NCI-H2081 (cell line): ENCODE measurements around the gene FANCE.
"Not testable (repeated sequence)": the region's sequence is repeated elsewhere in the genome, so short reads cannot be mapped to it uniquely, and the experiment has no call there.

Experiments used
- DNase-seq, 2 experiments: peaks; one replicate each; lab custom pipeline; 2025; lab: John Stamatoyannopoulos, UW

Gene FANCE

DNA sequence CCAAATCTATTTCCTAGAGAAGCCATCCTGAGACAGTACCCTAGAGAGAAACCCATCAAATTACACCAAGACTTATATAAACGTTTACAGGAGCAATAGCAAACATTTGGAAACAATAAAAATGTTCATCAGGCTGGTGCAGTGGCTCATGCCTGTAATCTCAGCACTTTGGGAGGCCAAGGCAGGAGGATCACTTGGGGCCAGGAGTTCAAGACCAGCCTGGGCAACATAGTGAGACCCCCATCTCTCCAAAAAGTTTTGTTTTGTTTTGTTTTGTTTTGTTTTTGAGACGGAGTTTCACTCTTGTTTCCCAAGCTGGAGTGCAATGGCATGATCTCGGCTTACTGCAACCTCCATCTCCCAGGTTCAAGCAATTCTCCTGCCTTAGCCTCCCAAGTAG, 19.4 kb upstream of the FANCE start:
- not testable (repeated sequence) for DNase-seq

DNA sequence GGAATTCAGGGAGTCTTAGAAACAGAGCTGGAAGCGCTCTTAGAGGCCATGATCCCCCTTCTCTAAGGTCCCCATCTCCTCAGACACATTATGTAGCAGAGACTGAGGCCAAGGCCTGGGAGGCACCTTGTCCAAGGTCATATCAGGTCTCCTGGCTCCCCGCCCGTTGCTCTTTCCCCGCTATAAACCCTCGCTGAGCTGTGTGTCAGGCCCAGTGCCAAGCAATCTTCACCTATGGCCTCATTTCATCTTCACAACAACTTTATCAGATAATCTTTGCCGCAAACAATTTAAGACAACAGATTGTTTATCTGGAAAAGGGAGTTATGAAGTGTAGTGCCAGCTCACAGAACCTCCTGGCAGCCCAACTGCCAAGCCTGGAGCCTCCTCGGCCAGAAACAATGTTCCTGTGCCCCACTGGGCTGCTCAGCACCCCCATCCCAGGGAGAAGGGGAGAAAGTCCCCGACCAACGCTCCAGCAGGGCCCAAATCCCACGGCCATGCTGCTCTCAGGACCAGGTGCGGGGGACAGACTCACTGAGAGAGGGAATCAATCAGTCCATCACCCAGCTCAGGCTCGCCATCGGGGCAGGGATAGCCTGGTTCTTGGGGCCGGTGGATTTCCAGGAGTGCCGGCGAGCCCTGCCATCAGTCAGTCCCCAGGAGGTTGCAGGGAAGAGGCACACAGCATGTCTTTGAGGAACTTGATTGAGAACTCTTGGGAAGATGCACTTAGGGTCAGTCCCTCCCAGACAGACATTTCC, 16.9 kb upstream of the FANCE start:
- DNase-seq, result no peak

DNA sequence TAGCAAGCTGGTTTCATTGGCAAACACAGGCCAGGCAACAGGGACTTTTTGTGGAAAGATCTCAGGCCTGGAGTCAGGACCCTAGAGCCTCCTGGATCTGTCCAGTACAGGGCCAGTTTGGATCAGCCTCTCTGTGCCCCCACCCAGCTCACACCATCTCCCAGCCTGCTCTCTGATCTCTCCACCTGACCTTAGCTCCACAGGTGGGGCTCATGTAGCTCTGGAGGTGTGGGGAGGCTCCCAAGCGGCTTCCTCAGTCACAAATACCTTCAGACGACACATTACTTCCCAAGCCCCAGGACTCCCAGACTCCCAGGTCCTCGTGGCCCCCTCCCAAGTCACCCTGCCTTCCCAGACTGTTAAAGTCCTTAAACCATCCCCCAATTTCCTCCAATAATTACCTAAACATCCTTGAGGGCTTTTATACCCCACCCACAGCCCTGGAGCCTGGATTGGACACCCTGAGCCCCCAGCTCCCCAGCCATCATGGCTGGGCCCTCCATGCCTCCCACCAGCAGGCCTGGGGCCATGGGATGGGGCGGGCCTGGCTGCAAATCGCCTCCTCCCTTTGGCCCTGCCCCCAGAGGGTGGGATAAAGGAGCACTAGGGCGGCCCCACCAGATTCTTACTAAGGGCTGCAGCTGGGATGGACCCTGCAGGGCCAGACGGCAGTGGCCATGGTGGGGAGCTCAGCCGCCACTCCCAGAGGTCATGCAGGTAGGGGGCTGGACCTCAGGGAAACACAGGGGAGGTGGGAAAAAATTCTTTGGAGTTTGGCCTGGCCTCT, 15.9 kb upstream of the FANCE start:
- DNase-seq, result no peak

- not testable (repeated sequence) for DNase-seq
Measured at GRCh38 chr6:35438378-35439065, 13.6 kb upstream of the FANCE start.

- DNase-seq, result no peak
Measured at GRCh38 chr6:35439308-35439707, 12.8 kb upstream of the FANCE start.

DNA sequence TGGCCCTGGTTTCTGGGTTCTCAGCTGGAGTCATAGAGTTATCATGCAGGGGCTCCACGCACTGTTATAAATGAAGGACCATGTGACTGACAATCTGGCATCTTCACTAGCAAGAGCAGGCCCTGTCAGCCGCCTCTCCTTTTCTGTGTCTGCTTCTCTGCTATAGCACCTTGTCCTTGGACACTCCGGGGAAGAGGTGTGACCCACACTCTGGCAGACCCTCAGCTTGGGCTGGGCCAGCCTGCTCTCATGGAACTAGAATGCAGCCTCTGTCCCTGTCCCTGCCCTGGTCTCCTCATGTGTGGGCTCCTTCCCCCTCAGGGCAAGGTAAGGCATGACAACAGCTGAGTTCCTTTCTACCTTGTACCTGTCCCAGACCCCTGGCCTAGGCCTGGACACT, 10.9 kb upstream of the FANCE start:
- DNase-seq, result no peak

GRCh38 chr6:35441642-35442041, 10.5 kb upstream of the FANCE start:
- no peak for DNase-seq

GRCh38 chr6:35442693-35443092, 9.4 kb upstream of the FANCE start:
- no peak for DNase-seq

DNA sequence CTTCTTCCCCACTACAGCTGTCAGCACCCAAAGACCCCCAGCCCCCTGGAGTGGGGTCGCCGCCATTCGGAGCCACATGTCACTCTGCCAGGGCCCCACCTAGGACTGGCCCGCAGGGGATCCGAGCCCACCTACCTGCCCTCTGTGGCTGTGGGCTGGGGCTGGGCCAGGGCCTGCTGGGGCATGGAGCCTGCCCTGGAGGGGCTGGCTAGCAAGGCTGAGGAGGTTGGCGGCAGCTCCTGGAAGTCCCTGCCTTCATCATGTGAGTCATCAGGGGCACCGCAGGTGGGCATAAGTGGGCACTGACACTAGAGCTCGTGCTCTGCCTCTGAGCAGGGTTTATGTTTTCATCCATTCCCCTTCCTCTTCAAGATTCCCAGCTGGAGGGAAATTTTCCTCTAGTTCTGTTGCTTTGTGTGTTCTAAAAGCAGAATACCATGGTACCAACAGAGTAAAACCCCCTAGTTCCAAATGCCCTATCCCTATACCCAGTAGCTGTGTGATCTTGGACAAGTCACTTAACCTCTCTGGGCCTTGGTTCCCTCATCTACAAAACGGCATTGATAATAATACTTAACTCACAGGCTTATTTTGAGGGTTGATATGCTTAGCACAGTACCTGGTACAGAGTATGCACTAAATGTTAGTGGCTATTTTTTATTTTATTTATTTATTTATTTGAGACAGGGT, 8.7 kb upstream of the FANCE start:
- no peak for DNase-seq

DNA sequence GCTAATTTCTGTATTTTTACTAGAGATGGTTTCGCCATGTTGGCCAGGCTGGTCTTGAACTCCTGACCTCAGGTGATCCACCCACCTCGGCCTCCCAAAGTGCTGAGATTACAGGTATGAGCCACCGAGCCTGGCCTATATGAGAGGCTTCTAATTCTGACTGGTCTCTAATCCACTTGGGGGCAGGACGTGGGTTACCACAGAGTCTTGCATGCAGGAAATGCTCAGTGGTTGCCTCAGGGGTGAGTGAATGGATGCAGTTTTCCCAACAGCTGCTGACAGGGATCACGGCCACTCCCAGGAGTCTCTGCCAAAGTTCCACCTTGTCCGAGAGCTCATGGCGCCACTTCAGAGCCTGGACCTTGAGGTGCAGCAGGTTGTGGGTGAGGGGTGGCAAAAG, 6.4 kb upstream of the FANCE start:
- no peak for DNase-seq

- no peak for DNase-seq
Measured at GRCh38 chr6:35448191-35448590, 3.9 kb upstream of the FANCE start.

DNA sequence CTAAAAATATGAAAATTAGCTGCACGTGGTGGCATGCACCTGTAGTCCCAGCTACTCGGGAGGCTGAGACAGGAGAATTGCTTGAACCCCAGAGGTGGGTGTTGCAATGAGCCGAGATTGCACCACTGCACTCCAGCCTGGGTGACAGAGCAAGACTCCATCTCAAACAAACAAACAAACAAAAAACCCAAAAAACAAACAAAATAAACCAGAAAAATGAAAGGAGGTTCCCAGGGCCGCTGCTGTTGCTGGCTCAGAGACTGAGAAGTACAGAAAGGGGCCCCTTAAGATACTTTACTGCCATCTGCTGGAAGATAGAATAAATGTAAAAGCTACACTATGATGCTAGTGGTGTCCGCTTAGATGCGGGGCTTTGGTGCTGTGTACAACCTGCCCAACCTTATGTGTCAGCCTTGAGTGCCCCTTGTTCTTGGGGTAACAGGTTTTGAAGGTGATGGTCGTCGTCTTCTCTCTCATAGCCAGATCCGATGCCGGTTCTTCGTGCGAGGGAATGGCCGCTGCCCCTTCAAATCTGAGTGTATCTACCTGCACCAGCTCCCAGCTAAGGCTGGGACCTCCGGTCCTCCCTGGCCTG, 2.8 kb upstream of the FANCE start:
- DNase-seq, result peak; percentile 69 to 76

GRCh38 chr6:35451354-35452182, 570 bp upstream of the FANCE start:
- peak in 1 of 2 experiments; percentile 31 for DNase-seq

DNA sequence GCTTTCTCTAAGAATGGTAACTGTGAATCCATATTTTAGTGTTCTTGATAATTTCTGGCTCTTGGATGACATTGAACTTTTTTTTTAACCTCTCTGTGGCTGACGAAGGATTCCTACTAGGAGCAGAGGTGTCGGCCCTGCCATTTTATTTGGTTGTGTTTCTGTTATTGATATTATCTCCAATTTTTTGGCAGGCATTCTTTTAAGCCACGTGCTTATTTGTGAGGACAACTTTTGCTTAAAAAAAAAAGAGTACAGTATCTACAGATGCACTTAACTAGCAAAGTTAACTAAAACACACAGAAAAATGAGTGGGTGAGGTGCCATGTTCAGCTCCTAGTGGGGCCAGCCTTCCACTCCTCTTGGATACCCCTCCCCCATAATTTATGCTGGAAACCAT, 1.1 kb downstream of the FANCE start:
- no peak for DNase-seq

DNA sequence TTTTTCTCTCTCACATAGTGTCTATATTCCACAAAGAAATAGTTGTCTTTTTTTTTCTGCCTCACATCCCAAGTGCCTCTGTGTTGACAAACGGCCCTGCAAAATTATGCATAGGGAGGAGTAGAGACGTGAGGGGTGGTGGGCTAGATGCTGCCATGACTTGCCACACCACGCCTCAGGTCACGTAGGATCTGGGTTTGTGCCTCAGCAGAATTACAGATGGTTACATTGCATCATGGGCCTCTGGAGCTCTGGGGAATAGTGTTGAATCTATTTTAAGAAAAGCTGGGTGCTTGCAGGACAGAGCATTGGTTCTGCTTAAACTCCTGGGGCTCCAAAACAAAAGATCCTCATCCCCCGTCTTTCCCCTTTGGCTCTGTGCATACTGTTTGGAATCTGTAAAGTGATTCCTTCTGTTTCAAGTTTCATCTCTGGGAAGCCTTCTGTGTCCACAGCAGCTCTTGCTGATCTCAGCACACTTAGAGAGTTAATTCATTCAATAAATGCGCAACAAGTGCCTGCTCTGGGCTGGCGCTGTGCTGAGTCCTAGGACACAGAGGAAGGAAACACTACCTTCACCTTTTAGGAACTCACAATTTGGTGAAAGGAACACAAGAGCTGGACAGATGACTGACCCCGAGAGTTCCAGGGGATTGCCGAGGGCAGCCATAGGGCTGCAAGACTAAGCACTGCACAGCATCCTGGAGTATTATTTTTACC, 2.4 kb downstream of the FANCE start:
- no peak for DNase-seq

DNA sequence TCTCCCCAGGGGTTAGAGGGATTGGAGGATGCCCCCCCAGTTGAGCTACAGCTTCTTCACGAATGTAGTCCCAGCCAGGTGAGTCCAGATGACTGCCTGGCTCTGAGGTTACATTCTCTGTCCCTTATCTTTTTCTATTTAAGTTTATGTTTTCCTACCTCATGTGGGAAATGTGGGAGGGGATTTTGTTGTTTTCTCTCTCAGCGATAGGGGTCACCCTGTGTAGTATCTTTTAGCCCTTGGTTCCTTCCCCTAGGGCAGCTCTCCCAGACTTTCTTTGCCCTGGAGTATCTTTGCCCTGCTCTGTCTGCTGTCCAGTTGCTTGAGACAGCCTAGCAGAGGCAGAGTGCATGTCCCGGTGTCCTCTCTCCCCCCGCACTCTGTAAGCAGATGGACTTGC, 5.8 kb downstream of the FANCE start:
- DNase-seq, result no peak

- DNase-seq, result no peak
Measured at GRCh38 chr6:35461270-35461669, 9.1 kb downstream of the FANCE start.

DNA sequence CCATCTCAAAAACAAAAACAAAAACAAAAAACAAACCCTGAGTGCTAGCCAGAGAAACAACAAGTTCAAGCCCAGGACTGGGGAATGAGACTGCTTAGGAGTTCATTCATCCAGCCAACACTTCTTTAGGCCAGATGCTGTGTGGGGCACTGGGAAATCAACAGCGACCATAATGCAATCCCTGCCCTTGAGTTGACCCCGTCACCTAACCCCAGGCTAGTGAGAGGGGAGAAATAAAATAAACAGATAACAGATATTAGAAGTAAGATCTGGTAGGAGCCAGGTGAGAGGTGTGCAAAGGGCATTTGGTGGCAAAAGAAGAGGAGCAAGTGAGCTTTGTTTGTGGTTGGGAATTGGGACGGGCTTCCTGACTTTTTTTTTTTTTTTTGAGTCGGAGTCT, 11.2 kb downstream of the FANCE start:
- no peak for DNase-seq

GRCh38 chr6:35465646-35466045, 13.5 kb downstream of the FANCE start:
- no peak for DNase-seq
